Astrocyte (in vitro differentiated cells and primary cell): ENCODE data around the gene PRM2. TPM values are rescaled to one million over a fixed set of nuclear protein-coding genes. Genes with fewer than 3 reads are reported as not detected.

ENCODE experiments used
- DNase-seq: peaks from one replicate; pipeline ENCODE4 v3.0.0-alpha.2; 2010; ENCODE audit warnings: low read depth
- FAIRE-seq: peaks from 2 replicates; lab custom pipeline; 2011; peaks lifted over from hg19 to GRCh38; lab: Jason Lieb, UNC
- H2AFZ ChIP-seq: 2 replicates; pipeline ENCODE4 v1.6.0; 2012; ENCODE audit warnings: low read depth, low read length, inconsistent platforms
- H3K27ac ChIP-seq: 2 replicates; pipeline ENCODE4 v1.5.1; 2011; ENCODE audit warnings: low read depth, low read length, inconsistent platforms
- H3K27me3 ChIP-seq: 2 replicates; pipeline ENCODE4 v1.6.0; 2011; ENCODE audit warnings: low read length, inconsistent platforms; ENCODE audit not compliant: insufficient read depth
- H3K36me3 ChIP-seq: 2 replicates; pipeline ENCODE4 v1.5.1; 2011; ENCODE audit warnings: low read length, inconsistent platforms; ENCODE audit not compliant: insufficient read depth
- H3K4me1 ChIP-seq: 2 replicates; pipeline ENCODE4 v1.5.1; 2011; ENCODE audit warnings: low read length, inconsistent platforms; ENCODE audit not compliant: insufficient read depth
- H3K4me2 ChIP-seq: 2 replicates; pipeline ENCODE4 v1.6.0; 2012; ENCODE audit warnings: low read length, inconsistent platforms
- H3K4me3 ChIP-seq: 2 replicates; pipeline ENCODE4 v1.5.1; 2011; ENCODE audit warnings: low read depth, mild to moderate bottlenecking, low read length, inconsistent platforms; ENCODE audit not compliant: insufficient read depth
- H3K79me2 ChIP-seq: 2 replicates; pipeline ENCODE4 v1.6.0; 2012; ENCODE audit warnings: mild to moderate bottlenecking, low read length, inconsistent platforms; ENCODE audit not compliant: insufficient read depth
- H3K9ac ChIP-seq: 2 replicates; pipeline ENCODE4 v1.6.0; 2012; ENCODE audit warnings: mild to moderate bottlenecking, low read length, inconsistent platforms
- H3K9me3 ChIP-seq: 2 replicates; pipeline ENCODE4 v1.5.1; 2012; ENCODE audit warnings: low read depth, mild to moderate bottlenecking, low read length, inconsistent platforms; ENCODE audit not compliant: insufficient read depth
- H4K20me1 ChIP-seq: 2 replicates; pipeline ENCODE4 v1.6.0; 2012; ENCODE audit warnings: low read length, inconsistent platforms; ENCODE audit not compliant: insufficient read depth
- H3K27ac Mint-ChIP-seq: one replicate; pipeline ENCODE4 v1.8.0; 2021; ENCODE audit warnings: mild to moderate bottlenecking, mixed read lengths; ENCODE audit not compliant: unreplicated experiment
- H3K27me3 Mint-ChIP-seq: one replicate; pipeline ENCODE4 v1.8.0; 2021; ENCODE audit warnings: low read depth, mixed read lengths; ENCODE audit not compliant: unreplicated experiment
- H3K36me3 Mint-ChIP-seq: one replicate; pipeline ENCODE4 v1.8.0; 2021; ENCODE audit warnings: low read depth, mixed read lengths; ENCODE audit not compliant: unreplicated experiment
- H3K4me1 Mint-ChIP-seq: one replicate; pipeline ENCODE4 v1.8.0; 2021; ENCODE audit warnings: low read depth, mixed read lengths; ENCODE audit not compliant: unreplicated experiment
- H3K4me3 Mint-ChIP-seq: one replicate; pipeline ENCODE4 v1.8.0; 2021; ENCODE audit warnings: mild to moderate bottlenecking, moderate library complexity, mixed read lengths; ENCODE audit not compliant: unreplicated experiment
- H3K9me3 Mint-ChIP-seq: one replicate; pipeline ENCODE4 v1.8.0; 2021; ENCODE audit warnings: mild to moderate bottlenecking, mixed read lengths; ENCODE audit not compliant: unreplicated experiment
- CTCF ChIP-seq: IDR thresholded peaks from 2 replicates; pipeline ENCODE4 v1.5.1; 2011; ENCODE audit warnings: low read depth, mild to moderate bottlenecking, inconsistent platforms, low read length, moderate library complexity; ENCODE audit not compliant: insufficient read depth
- EZH2 ChIP-seq: IDR thresholded peaks from 2 replicates; pipeline ENCODE4 v1.6.1; 2012; ENCODE audit warnings: mild to moderate bottlenecking, low read length, inconsistent platforms; ENCODE audit not compliant: insufficient read depth
- total RNA-seq: library from RNA; stranded (reverse); gene quantifications from 2 replicates; pipeline ENCODE4 v1.2.1, GENCODE V29; 2021

Gene PRM2
- total RNA-seq, 1 donor from 2014 or later, result not detected

- Histone ChIP-seq H2AFZ (no peak overlapping the region), H3K4me3 (no peak overlapping the region), H4K20me1 (no peaks in the 10 kb centered on the region), H3K27me3 (no peaks in the 10 kb centered on the region), H3K79me2 (no peaks in the 10 kb centered on the region), H3K27ac (peak overlapping the region; percentile 53), H3K36me3 (no peaks in the 10 kb centered on the region), H3K4me1 (peaks cover 54% of the 10 kb centered on the region), H3K4me2 (peak overlapping the region; percentile 79), H3K9me3 (no peaks in the 10 kb centered on the region), H3K9ac (no peak overlapping the region)
- no peaks in the 10 kb centered on the region for H3K9me3 Mint-ChIP-seq
- peak overlapping the region; percentile 67 for H3K4me3 Mint-ChIP-seq
- TF ChIP-seq EZH2, result no peak
- TF ChIP-seq CTCF, result no peak
- H3K36me3 Mint-ChIP-seq, result no peaks in the 10 kb centered on the region
- H3K4me1 Mint-ChIP-seq, result peaks cover 46% of the 10 kb centered on the region
- no peaks in the 10 kb centered on the region for H3K27me3 Mint-ChIP-seq
- FAIRE-seq, result no peak
- DNase-seq, result no peak
- peak overlapping the region; percentile 96 for H3K27ac Mint-ChIP-seq
These were observed 37.4 kb upstream of the PRM2 start for GRCh38 chr16:11313493-11314308.

GRCh38 chr16:11312718-11313492 lies 36.6 kb upstream of the PRM2 start:
- TF ChIP-seq EZH2 (no peak), CTCF (no peak)
- H3K4me1 ChIP-seq, result peaks cover 54% of the 10 kb centered on the region
- DNase-seq (peak; percentile 73), FAIRE-seq (no peak)
- H3K4me1 Mint-ChIP-seq, result peaks cover 44% of the 10 kb centered on the region
- H2AFZ ChIP-seq, result peak overlapping the region; percentile 21
- no peaks in the 10 kb centered on the region for H3K36me3 ChIP-seq
- H3K4me3 ChIP-seq, result peak overlapping the region; percentile 8
- no peaks in the 10 kb centered on the region for H3K9me3 ChIP-seq
- H3K27me3 ChIP-seq, result no peaks in the 10 kb centered on the region
- H3K27ac ChIP-seq, result peak overlapping the region; percentile 53
- no peaks in the 10 kb centered on the region for H3K79me2 ChIP-seq
- H3K4me2 ChIP-seq, result peak overlapping the region; percentile 79
- peak overlapping the region; percentile 73 for H3K4me3 Mint-ChIP-seq
- H3K27ac Mint-ChIP-seq, result peak overlapping the region; percentile 96
- H3K36me3 Mint-ChIP-seq, result no peaks in the 10 kb centered on the region
- peak overlapping the region; percentile 49 for H3K9ac ChIP-seq
- H3K9me3 Mint-ChIP-seq, result no peaks in the 10 kb centered on the region
- H4K20me1 ChIP-seq, result no peaks in the 10 kb centered on the region
- no peaks in the 10 kb centered on the region for H3K27me3 Mint-ChIP-seq
